Measurements from ENCODE around the gene DGCR2.

Gene DGCR2, protein sequence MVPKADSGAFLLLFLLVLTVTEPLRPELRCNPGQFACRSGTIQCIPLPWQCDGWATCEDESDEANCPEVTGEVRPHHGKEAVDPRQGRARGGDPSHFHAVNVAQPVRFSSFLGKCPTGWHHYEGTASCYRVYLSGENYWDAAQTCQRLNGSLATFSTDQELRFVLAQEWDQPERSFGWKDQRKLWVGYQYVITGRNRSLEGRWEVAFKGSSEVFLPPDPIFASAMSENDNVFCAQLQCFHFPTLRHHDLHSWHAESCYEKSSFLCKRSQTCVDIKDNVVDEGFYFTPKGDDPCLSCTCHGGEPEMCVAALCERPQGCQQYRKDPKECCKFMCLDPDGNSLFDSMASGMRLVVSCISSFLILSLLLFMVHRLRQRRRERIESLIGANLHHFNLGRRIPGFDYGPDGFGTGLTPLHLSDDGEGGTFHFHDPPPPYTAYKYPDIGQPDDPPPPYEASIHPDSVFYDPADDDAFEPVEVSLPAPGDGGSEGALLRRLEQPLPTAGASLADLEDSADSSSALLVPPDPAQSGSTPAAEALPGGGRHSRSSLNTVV

DNA sequence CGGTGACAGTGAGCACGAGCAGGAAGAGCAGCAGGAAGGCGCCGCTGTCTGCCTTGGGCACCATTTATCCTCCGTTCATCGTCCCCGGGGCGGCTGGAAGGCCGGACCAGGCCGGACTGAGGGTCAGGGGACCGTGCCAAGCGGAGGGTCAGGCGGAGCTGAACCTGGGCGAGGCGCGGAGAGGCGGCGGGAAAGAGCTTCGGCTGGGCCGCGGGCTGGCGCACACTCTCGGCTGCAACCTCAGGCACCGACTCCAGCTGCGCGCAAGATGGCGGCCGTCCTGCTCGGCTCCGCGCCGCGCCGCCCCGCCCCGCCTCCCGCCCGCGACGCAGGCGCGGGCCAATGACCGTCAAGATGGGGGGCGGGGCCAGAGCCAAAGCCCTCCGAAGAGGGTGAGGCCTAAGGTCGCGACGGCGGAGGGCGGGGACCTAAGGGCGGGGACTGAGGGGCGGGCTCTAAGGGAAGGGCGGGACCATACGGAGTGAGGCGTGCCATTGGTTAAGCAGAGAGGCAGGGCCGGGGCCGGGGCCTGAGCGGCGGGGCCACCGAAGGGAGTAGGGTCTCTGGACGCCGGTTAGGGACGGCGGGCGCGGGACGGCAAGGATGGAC, at the start of gene DGCR2:
Gene DGCR2 (minus strand): TSS at position 270 of the 609 bp plus-strand sequence. CDS start 206 bp downstream, at position 64.
- in situ Hi-C loops (cut with MboI; ENCODE audit: low sequenced_read_pairs, unreplicated experiment): no loop called here
- TF ChIP-seq, protein P1, sequence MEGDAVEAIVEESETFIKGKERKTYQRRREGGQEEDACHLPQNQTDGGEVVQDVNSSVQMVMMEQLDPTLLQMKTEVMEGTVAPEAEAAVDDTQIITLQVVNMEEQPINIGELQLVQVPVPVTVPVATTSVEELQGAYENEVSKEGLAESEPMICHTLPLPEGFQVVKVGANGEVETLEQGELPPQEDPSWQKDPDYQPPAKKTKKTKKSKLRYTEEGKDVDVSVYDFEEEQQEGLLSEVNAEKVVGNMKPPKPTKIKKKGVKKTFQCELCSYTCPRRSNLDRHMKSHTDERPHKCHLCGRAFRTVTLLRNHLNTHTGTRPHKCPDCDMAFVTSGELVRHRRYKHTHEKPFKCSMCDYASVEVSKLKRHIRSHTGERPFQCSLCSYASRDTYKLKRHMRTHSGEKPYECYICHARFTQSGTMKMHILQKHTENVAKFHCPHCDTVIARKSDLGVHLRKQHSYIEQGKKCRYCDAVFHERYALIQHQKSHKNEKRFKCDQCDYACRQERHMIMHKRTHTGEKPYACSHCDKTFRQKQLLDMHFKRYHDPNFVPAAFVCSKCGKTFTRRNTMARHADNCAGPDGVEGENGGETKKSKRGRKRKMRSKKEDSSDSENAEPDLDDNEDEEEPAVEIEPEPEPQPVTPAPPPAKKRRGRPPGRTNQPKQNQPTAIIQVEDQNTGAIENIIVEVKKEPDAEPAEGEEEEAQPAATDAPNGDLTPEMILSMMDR (IDR thresholded peaks at IDR 0.05; ENCODE audit: borderline replicate concordance, control extremely low read depth, extremely low read depth, insufficient read depth, missing control alignments): no peak
- DNase-seq (ENCODE audit: low spot score): peak; percentile 100

- TF ChIP-seq, protein P1 (IDR thresholded peaks at IDR 0.05; ENCODE audit: borderline replicate concordance, control extremely low read depth, extremely low read depth, insufficient read depth, missing control alignments): no peak
- DNase-seq (ENCODE audit: low spot score): no peak
- in situ Hi-C loops (cut with MboI; ENCODE audit: low sequenced_read_pairs, unreplicated experiment): no loop called here
Observed at GRCh38 chr22:19169947-19170318, 47.7 kb upstream of the DGCR2 start.

DNA sequence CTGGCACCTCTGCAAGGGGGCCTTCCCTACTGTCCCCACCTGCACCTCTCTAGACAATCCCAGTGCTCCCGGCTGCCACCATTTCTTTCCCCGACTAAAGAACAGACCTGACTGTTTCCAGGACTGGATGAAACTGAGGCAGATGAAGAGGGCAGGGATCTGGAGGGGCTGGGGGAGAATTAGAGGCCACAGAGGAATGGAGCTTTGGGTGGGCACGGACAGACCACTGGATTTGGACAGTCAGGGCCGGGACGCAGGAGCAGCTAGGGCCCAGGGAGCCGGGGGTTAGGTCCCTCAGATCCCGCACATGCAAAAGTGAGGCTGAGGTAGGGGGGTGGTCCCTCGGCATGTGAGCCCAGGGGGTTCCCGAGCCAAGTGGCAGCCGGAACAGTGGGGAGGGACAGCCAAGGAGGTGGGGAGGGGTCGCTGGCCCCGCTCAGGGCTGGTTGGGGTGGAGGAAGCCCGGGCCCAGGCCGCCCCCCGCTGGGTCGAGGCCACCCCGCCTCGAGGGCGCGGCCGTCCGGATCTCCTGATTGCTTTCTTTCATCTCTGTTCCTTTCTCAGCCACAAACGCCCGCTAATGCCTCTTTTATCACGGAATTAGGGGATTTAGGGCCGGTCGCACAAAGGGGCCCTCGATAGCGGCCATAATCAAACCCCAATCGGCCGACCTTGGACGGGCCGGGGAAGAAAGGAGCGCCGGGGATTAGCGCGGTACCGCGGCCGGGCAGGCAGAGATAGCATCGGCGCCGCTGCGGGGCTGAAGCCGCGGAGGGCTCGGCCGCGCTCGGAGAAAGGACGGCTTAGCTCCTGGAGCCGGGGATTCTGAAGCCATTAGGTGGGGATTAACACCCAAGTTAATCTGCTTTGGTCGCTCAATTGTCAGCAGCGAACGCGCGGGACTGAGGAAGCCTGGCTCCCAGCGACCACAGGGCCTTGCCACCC, 47.1 kb upstream of the DGCR2 start:
- no peak for DNase-seq (ENCODE audit: low spot score)
- TF ChIP-seq, protein P1 (IDR thresholded peaks at IDR 0.05; ENCODE audit: borderline replicate concordance, control extremely low read depth, extremely low read depth, insufficient read depth, missing control alignments): no peak
- in situ Hi-C loops (cut with MboI; ENCODE audit: low sequenced_read_pairs, unreplicated experiment): no loop called here

DNA sequence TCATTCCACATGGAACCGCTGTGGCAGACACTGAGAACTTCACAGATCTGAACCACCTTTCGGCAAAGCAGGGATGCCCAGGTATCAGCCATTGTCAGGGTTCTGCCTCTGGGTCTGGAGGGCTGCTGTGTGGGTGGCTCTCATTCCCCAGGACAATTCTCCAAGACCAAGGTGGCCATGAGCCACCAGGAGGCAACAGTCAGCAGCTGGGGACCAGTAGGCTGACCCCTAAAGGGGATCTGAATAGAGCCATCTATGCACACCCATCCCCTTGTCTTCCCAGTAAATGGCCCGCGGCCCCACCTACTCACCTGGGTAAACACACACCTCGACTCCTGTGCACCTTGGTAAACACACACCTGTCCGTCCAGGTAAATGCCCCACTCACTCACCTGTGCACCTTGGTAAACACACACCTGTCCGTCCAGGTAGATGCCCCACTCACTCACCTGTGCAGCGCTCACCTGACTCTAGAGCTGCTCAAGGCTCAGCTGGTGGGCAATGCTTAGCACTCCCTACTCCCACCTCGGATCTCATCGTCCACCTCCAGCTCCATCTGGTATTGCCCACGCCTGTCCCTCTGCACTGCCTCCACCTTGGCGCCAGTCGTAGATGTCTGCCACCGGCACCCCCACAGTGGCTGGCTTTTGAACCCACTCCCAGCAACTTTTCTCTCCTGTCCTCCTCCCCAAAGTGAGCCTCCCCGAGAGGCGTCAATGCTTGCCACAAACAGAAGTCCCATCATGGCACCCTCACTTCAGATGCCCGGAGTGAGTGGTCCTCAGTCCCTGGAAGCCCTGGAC, 46.1 kb upstream of the DGCR2 start:
- in situ Hi-C loops (cut with MboI; ENCODE audit: low sequenced_read_pairs, unreplicated experiment): no loop called here
- TF ChIP-seq, protein P1 (IDR thresholded peaks at IDR 0.05; ENCODE audit: borderline replicate concordance, control extremely low read depth, extremely low read depth, insufficient read depth, missing control alignments): no peak
- no peak for DNase-seq (ENCODE audit: low spot score)

DNA sequence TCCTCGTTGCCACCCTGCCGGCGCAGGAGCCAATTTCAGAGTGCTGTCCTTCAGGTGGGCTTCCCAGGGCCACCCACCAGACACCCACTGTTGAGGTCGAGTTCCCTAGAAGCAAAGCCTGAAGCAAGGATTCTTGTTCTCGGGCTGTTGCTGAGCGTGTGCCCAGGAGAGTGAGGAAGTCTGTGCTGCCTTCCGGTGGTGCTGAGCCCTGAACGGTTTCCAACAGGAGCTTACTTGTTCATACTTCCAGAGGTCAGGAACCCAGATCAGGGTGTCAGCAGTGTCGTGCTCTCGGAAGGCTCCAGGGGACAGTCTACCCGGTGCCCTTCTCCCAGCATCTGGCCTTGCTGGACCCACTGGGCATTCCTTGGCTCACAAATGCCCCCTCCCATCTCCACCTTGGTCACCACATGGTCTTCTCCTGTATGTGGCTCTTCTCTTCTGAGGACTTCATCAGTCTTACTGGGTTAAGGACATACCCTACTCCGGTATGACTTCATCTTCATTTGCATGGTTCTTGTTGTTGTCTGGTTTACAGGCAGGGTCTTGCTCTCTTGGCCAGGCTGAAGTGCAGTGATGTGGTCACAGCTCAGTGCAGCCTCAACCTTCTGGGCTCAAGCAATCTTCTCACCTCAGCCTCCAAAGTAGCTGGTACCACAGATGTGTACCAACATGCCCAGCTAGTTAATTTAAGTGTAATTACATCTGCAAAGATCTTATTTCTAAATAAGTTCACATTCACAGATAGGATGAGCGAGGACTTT, 45.1 kb upstream of the DGCR2 start:
- TF ChIP-seq, protein P1 (IDR thresholded peaks at IDR 0.05; ENCODE audit: borderline replicate concordance, control extremely low read depth, extremely low read depth, insufficient read depth, missing control alignments): no peak
- in situ Hi-C loops (cut with MboI; ENCODE audit: low sequenced_read_pairs, unreplicated experiment): no loop called here
- DNase-seq (ENCODE audit: low spot score): no peak

All from GM13976 (cell line).